T-cell (primary cell): ENCODE data around the gene CIZ1. TPM values are rescaled to one million over a fixed set of nuclear protein-coding genes. Genes with fewer than 3 reads are reported as not detected.
"Not testable (repeated sequence)": the region's sequence is repeated elsewhere in the genome, so short reads cannot be mapped to it uniquely, and the experiment has no call there.

Experiments used
- ATAC-seq, 4 experiments: fragments of 200-7000 bp in 3 of 4; fragments of 150-1000 bp in 1 of 4; cut with Tn5 transposase; replicated peaks in 1 of 4; 1 replicate in 3 of 4; 2 replicates in 1 of 4; pipeline ENCODE4 v1.10.0; 2021; ENCODE audit warnings: moderate library complexity in 3 of 4, mild to moderate bottlenecking in 2 of 4, moderate number of reproducible peaks in 1 of 4
- CTCF ChIA-PET, 2 donors: fragments of 300-600 bp; sonication (Branson Sonifier 250); formaldehyde crosslinking; loops; one replicate each; lab custom pipeline; 2022; ENCODE audit warnings: antibody characterized with exemption in 2 of 2; lab: Charles Lee
- POLR2A ChIA-PET, 2 donors: fragments of 300-600 bp; sonication (Branson Sonifier 250); formaldehyde crosslinking; loops; one replicate each; lab custom pipeline; 2022; ENCODE audit warnings: antibody characterized with exemption in 2 of 2; lab: Charles Lee
- DNase-seq, 35 experiments: peaks; one replicate each; pipeline versions ENCODE4 v3.0.0 to v3.0.0-alpha.2; 2013 to 2023
- H3K27ac ChIP-seq: one replicate; pipeline ENCODE4 v1.5.1; 2013; ENCODE audit warnings: low read length
- H3K27me3 ChIP-seq, 2 experiments: replicated peaks in 1 of 2; 1 replicate in 1 of 2; 2 replicates in 1 of 2; pipeline versions ENCODE4 v1.6.1 to v1.7.0; 2013; ENCODE audit warnings: low read length in 1 of 2, mixed read lengths in 1 of 2; ENCODE audit not compliant: control insufficient read depth in 2 of 2, insufficient read depth in 2 of 2; ENCODE audit errors: extremely low read depth in 1 of 2
- H3K36me3 ChIP-seq, 2 donors: 1 replicate in 1 of 2; 2 replicates in 1 of 2; pipeline versions ENCODE4 v1.6.1 to v1.7.0; 2013; ENCODE audit warnings: low read length in 1 of 2; ENCODE audit not compliant: control insufficient read depth in 2 of 2, insufficient read depth in 1 of 2; ENCODE audit errors: extremely low read depth in 1 of 2
- H3K4me1 ChIP-seq, 2 experiments: 1 replicate in 1 of 2; 2 replicates in 1 of 2; pipeline versions ENCODE4 v1.6.1 to v1.7.0; 2013; ENCODE audit warnings: low read length in 2 of 2, mixed read lengths in 1 of 2; ENCODE audit not compliant: insufficient read depth in 2 of 2, control insufficient read depth in 1 of 2; ENCODE audit errors: extremely low read depth in 1 of 2
- H3K4me3 ChIP-seq, 2 donors: 1 replicate in 1 of 2; 2 replicates in 1 of 2; pipeline versions ENCODE4 v1.5.1 to v1.7.0; 2013; ENCODE audit warnings: mild to moderate bottlenecking in 2 of 2, low read length in 1 of 2, moderate library complexity in 1 of 2; ENCODE audit not compliant: control insufficient read depth in 1 of 2; ENCODE audit errors: extremely low read depth in 1 of 2
- H3K9me3 ChIP-seq: 2 replicates; pipeline ENCODE4 v1.7.0; 2013
- H3K27ac Mint-ChIP-seq, 2 donors: one replicate each; pipeline ENCODE4 v1.8.0; 2020 to 2021; ENCODE audit warnings: mild to moderate bottlenecking in 2 of 2, mixed read lengths in 2 of 2
- H3K27me3 Mint-ChIP-seq, 2 donors: one replicate each; pipeline ENCODE4 v1.8.0; 2021 to 2022; ENCODE audit warnings: mixed read lengths in 2 of 2
- H3K36me3 Mint-ChIP-seq: one replicate; pipeline ENCODE4 v1.8.0; 2021; ENCODE audit warnings: mixed read lengths
- H3K4me1 Mint-ChIP-seq, 3 donors: one replicate each; pipeline ENCODE4 v1.8.0; 2020 to 2022; ENCODE audit warnings: mixed read lengths in 3 of 3, mild to moderate bottlenecking in 1 of 3
- H3K4me3 Mint-ChIP-seq, 3 donors: one replicate each; pipeline ENCODE4 v1.8.0; 2020 to 2022; ENCODE audit warnings: mild to moderate bottlenecking in 3 of 3, mixed read lengths in 3 of 3, moderate library complexity in 3 of 3
- H3K9me3 Mint-ChIP-seq, 3 donors: one replicate each; pipeline ENCODE4 v1.8.0; 2020 to 2022; ENCODE audit warnings: mixed read lengths in 3 of 3
- WGBS: methylation state at CpG from one replicate; pipeline ENCODE4 v1.1.5; 2013; ENCODE audit warnings: missing lambda C conversion rate; ENCODE audit not compliant: insufficient coverage; 5-methylcytosine and 5-hydroxymethylcytosine counted together
- total RNA-seq, 35 experiments: library from RNA in 6 of 35; stranded (reverse) in 6 of 35; fragments of 120-200 nt in 1 of 35; gene quantifications; one replicate each; pipeline versions ENCODE4 v1.2.1 to v1.2.4 and lab custom pipeline; 2013 to 2026

The CIZ1 gene
- total RNA-seq, 5 donors from 2014 or later (not counting 1 experiment from before 2014, with no cell fraction given): 143 to 163 (median 150) TPM

DNA sequence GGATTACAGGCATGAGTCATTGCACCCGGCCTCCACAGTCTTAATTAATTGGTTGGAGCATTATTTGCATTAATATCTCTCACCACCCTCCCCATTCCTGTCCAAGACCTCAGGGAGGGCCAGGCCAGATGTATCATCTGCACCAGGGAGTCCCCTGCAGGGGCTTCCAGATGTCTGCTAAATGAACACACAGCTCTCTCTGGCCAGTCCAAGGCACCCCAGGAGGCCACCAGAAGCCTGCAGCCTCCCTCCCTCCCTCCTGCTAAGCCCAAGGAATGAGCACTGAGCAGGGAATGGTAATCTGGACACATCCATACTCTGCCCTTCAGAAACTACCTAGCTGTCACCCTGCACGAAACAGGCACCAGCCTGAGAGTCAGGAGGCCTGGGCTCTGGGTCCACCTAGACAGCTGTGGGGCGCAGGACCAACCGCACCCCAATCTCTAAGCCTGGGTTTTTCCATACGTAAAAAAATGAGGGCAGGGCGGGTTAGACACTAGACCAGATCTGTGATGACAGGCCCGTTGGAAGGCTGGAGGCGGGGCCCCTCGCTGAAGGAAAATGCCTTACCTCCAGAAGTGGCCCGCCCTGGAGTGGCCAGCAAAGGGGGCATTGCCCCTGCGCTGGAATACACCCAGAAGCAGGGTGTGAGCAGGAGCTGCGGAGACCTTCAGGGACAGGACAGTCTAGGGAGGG is 8.3 kb downstream of the CIZ1 start:
- DNase-seq: no peak
- ChIA-PET CTCF (no interaction called here), POLR2A (no interaction called here)
- H3K36me3 ChIP-seq: peaks cover 25 to 66% of the 10 kb centered on the region in 2 donors
- no peaks in the 10 kb centered on the region for H3K27me3 ChIP-seq
- H3K36me3 Mint-ChIP-seq: peaks cover 44% of the 10 kb centered on the region
- no peak for ATAC-seq
- no peaks in the 10 kb centered on the region for H3K4me1 ChIP-seq
- H3K9me3 ChIP-seq: no peaks in the 10 kb centered on the region
- no peak overlapping the region for H3K4me3 Mint-ChIP-seq
- H3K27ac ChIP-seq: no peak overlapping the region
- no peaks in the 10 kb centered on the region for H3K27me3 Mint-ChIP-seq
- no peaks in the 10 kb centered on the region for H3K9me3 Mint-ChIP-seq
- no peak overlapping the region for H3K27ac Mint-ChIP-seq
- H3K4me1 Mint-ChIP-seq: peaks cover 5 to 20% (median 6%) of the 10 kb centered on the region in 3 donors
- WGBS: 91% methylated on average over 7 of the region's 12 CpGs
- no peak overlapping the region for H3K4me3 ChIP-seq

GRCh38 chr9:128181480-128181879 is 9.9 kb downstream of the CIZ1 start:
- H3K27me3 ChIP-seq, H3K27me3 Mint-ChIP-seq, H3K4me1 Mint-ChIP-seq, DNase-seq, H3K9me3 Mint-ChIP-seq, H3K9me3 ChIP-seq, H3K27ac ChIP-seq, POLR2A ChIA-PET, H3K4me3 ChIP-seq, H3K4me3 Mint-ChIP-seq, ATAC-seq, CTCF ChIA-PET, H3K27ac Mint-ChIP-seq, H3K4me1 ChIP-seq: not testable (repeated sequence)
- peaks cover 38% of the 10 kb centered on the region for H3K36me3 Mint-ChIP-seq
- 89% methylated on average over 6 of the region's 12 CpGs for WGBS
- H3K36me3 ChIP-seq: peaks cover 27 to 73% of the 10 kb centered on the region in 2 donors

GRCh38 chr9:128180447-128180846 is 10.9 kb downstream of the CIZ1 start:
- Histone ChIP-seq H3K9me3 (no peaks in the 10 kb centered on the region), H3K4me3 (no peak overlapping the region), H3K4me1 (no peaks in the 10 kb centered on the region), H3K27ac (no peak overlapping the region), H3K27me3 (no peaks in the 10 kb centered on the region), H3K36me3 (peaks cover 27 to 74% of the 10 kb centered on the region in 2 donors)
- ChIA-PET CTCF (no interaction called here), POLR2A (no interaction called here)
- 100% methylated on average over 4 of the region's 8 CpGs for WGBS
- no peaks in the 10 kb centered on the region for H3K4me1 Mint-ChIP-seq
- no peaks in the 10 kb centered on the region for H3K27me3 Mint-ChIP-seq
- DNase-seq: no peak
- no peak overlapping the region for H3K27ac Mint-ChIP-seq
- peaks cover 39% of the 10 kb centered on the region for H3K36me3 Mint-ChIP-seq
- ATAC-seq: no peak
- H3K9me3 Mint-ChIP-seq: no peaks in the 10 kb centered on the region
- H3K4me3 Mint-ChIP-seq: no peak overlapping the region

DNA sequence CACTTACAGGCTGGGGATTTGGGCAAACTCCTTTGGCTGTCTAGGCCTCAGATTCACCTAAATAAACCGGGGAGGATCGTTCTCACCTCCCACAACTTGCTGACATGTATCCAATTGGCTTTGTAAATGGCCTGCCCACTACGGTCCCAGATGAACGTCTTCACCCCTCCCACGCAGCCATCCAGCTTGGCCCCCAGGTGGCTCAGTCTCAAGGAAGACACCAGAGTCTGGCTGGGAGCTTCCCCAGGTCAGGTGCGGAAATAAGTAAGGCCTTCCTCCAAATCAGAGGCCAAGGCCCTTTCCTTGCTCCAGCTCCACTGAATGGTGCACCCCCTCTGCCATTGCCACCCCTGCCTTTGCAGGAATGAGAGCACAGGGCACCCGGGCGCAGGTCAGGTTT is 11.4 kb downstream of the CIZ1 start:
- Histone ChIP-seq H3K27ac (no peak overlapping the region), H3K4me3 (no peak overlapping the region), H3K36me3 (peaks cover 27 to 75% of the 10 kb centered on the region in 2 donors), H3K27me3 (no peaks in the 10 kb centered on the region), H3K9me3 (no peaks in the 10 kb centered on the region), H3K4me1 (no peaks in the 10 kb centered on the region)
- ATAC-seq: no peak
- 95% methylated on average over 8 of the region's 8 CpGs for WGBS
- no peaks in the 10 kb centered on the region for H3K27me3 Mint-ChIP-seq
- DNase-seq: no peak
- no peaks in the 10 kb centered on the region for H3K9me3 Mint-ChIP-seq
- no peak overlapping the region for H3K27ac Mint-ChIP-seq
- H3K4me3 Mint-ChIP-seq: no peak overlapping the region
- H3K4me1 Mint-ChIP-seq: no peaks in the 10 kb centered on the region
- peaks cover 44% of the 10 kb centered on the region for H3K36me3 Mint-ChIP-seq
- ChIA-PET POLR2A (no interaction called here), CTCF (no interaction called here)

DNA sequence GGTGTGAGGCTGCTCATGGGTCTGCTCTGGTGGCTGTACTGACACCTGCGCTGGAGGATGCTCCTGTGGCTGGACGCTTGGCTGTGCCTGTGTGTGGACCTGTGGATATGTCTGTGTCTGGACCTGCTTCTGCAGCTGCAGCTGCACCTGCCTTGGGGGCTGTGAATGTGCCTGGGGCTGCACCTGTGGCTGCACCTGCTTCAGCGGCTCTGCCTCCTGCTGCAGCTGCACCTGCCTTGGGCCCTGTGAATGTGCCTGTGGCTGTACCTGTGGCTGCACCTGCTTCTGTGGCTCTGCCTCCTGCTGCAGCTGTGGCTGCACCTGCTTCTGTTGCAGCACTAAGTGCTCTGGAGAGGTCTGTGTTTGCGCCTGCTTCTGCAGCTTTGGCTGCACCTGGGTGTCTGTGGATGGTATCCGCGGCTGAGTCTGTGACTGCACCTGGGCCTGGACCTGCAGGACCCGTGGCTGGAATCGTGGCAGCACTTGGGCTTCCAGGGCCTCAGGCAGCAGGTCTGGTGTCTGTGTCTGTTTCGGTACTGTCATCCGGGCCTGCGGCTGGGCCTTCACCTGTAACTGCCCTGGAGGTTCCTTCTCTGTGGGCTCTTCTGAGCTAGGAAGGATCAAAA is 12.5 kb downstream of the CIZ1 start:
- Mint-ChIP-seq H3K4me3 (no peak overlapping the region), H3K4me1 (no peaks in the 10 kb centered on the region), H3K27me3 (no peaks in the 10 kb centered on the region), H3K36me3 (peaks cover 50% of the 10 kb centered on the region), H3K9me3 (no peaks in the 10 kb centered on the region), H3K27ac (no peak overlapping the region)
- ChIA-PET POLR2A (no interaction called here), CTCF (no interaction called here)
- Histone ChIP-seq H3K4me3 (no peak overlapping the region), H3K27me3 (no peaks in the 10 kb centered on the region), H3K36me3 (peaks cover 24 to 75% of the 10 kb centered on the region in 2 donors), H3K9me3 (no peaks in the 10 kb centered on the region), H3K4me1 (no peaks in the 10 kb centered on the region), H3K27ac (no peak overlapping the region)
- WGBS: 98% methylated on average over 11 of the region's 11 CpGs
- no peak for ATAC-seq
- DNase-seq: no peak

DNA sequence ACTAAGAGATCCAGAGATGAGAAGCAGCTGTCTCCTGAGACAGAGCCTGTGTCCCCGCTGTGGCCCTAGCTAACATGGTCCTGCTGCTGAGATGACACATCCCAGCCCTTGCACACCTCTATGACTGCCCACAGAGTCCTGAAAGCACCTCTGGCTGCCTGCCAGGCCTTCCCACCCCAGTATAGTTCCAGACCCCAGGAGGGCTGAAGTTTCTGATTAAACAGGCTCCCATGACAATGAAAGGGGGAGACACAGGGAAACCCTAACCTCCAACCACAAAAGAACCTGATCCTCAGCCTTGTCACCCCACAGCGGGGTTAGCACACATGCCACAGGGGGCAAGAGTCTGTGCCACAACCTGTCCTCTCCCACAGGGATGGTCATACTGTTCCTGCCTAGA is 15.6 kb downstream of the CIZ1 start:
- DNase-seq (no peak), ATAC-seq (no peak)
- H3K4me1 ChIP-seq: no peaks in the 10 kb centered on the region
- 100% methylated on average over 1 of the region's 2 CpGs for WGBS
- no peaks in the 10 kb centered on the region for H3K9me3 ChIP-seq
- Mint-ChIP-seq H3K9me3 (no peaks in the 10 kb centered on the region), H3K36me3 (peaks cover 38% of the 10 kb centered on the region), H3K27ac (no peak overlapping the region), H3K27me3 (no peaks in the 10 kb centered on the region), H3K4me3 (no peak overlapping the region), H3K4me1 (no peaks in the 10 kb centered on the region)
- H3K4me3 ChIP-seq: no peak overlapping the region
- no peak overlapping the region for H3K27ac ChIP-seq
- H3K36me3 ChIP-seq: peaks cover 17 to 62% of the 10 kb centered on the region in 2 donors
- H3K27me3 ChIP-seq: no peaks in the 10 kb centered on the region
- ChIA-PET CTCF (no interaction called here), POLR2A (no interaction called here)
